MM.1S (cell line): ENCODE measurements around the gene SPECC1.

Source experiments
- DNase-seq: peaks from one replicate; pipeline ENCODE4 v3.0.0-alpha.2; 2015
- H2AFZ ChIP-seq: fragments of 300-600 bp; sonication (generic); 2 replicates; pipeline ENCODE4 v1.6.0; 2016; ENCODE audit warnings: antibody characterized with exemption, low read length
- H3F3A ChIP-seq: fragments of 300-600 bp; sonication (generic); 2 replicates; pipeline ENCODE4 v1.6.1; 2016; ENCODE audit warnings: mild to moderate bottlenecking, antibody characterized with exemption, low read length, moderate library complexity, mixed read lengths; ENCODE audit not compliant: insufficient read depth
- H3K27ac ChIP-seq: fragments of 300-600 bp; sonication (generic); 2 replicates; pipeline ENCODE4 v1.5.1; 2016; ENCODE audit warnings: mild to moderate bottlenecking, low read length
- H3K27me3 ChIP-seq: fragments of 300-600 bp; sonication (generic); replicated peaks from 2 replicates; pipeline ENCODE4 v1.6.0; 2016; ENCODE audit warnings: low read length; ENCODE audit not compliant: insufficient read depth
- H3K36me3 ChIP-seq: fragments of 300-600 bp; sonication (generic); replicated peaks from 2 replicates; pipeline ENCODE4 v1.6.1; 2016; ENCODE audit warnings: mild to moderate bottlenecking, low read length, mixed read lengths; ENCODE audit not compliant: insufficient read depth
- H3K4me1 ChIP-seq: fragments of 300-600 bp; sonication (generic); 2 replicates; pipeline ENCODE4 v1.6.1; 2016; ENCODE audit warnings: low read length, mixed read lengths
- H3K4me2 ChIP-seq: fragments of 300-600 bp; sonication (generic); 2 replicates; pipeline ENCODE4 v1.6.0; 2016; ENCODE audit warnings: low read depth, low read length
- H3K4me3 ChIP-seq: fragments of 300-600 bp; sonication (generic); 2 replicates; pipeline ENCODE4 v1.5.1; 2016; ENCODE audit warnings: low read length, mixed read lengths
- H3K79me2 ChIP-seq: fragments of 300-600 bp; sonication (generic); 2 replicates; pipeline ENCODE4 v1.6.1; 2016; ENCODE audit warnings: mixed run types, low read length, mixed read lengths
- H3K9ac ChIP-seq: fragments of 300-600 bp; sonication (generic); 2 replicates; pipeline ENCODE4 v1.6.1; 2016; ENCODE audit warnings: low read length, mixed read lengths
- H3K9me2 ChIP-seq: fragments of 300-600 bp; sonication (generic); replicated peaks from 2 replicates; pipeline ENCODE4 v1.6.1; 2016; ENCODE audit warnings: mild to moderate bottlenecking, low read length, mixed read lengths; ENCODE audit not compliant: insufficient read depth
- H3K9me3 ChIP-seq: fragments of 300-600 bp; sonication (generic); replicated peaks from 2 replicates; pipeline ENCODE4 v1.6.1; 2016; ENCODE audit warnings: mild to moderate bottlenecking, low read length, mixed read lengths; ENCODE audit not compliant: insufficient read depth
- H4K20me1 ChIP-seq: fragments of 300-600 bp; sonication (generic); 2 replicates; pipeline ENCODE4 v1.6.1; 2016; ENCODE audit warnings: mild to moderate bottlenecking, low read length, moderate library complexity, mixed read lengths; ENCODE audit not compliant: insufficient read depth
- CTCF ChIP-seq: fragments of 300-600 bp; sonication (generic); IDR thresholded peaks from 2 replicates; pipeline ENCODE4 v1.5.1; 2016; ENCODE audit warnings: antibody characterized with exemption, low read length, mixed read lengths
- EZH2 ChIP-seq: fragments of 300-600 bp; sonication (generic); optimal IDR thresholded peaks from 2 replicates; pipeline ENCODE3; 2017; ENCODE audit warnings: low read depth, mild to moderate bottlenecking, antibody characterized with exemption, low read length, mixed read lengths
- EZH2phosphoT487 ChIP-seq: fragments of 300-600 bp; sonication (generic); IDR thresholded peaks from 2 replicates; pipeline ENCODE4 v1.6.1; 2018; ENCODE audit warnings: antibody characterized with exemption, low read length

Gene SPECC1

GRCh38 chr17:20304961-20305360, 295.8 kb downstream of the SPECC1 start:
- peaks cover 63% of the 10 kb centered on the region for H3K4me1 ChIP-seq
- no peak overlapping the region for H3K4me3 ChIP-seq
- H3K9ac ChIP-seq: peak overlapping the region; percentile 73
- TF ChIP-seq EZH2: no peak
- no peak for TF ChIP-seq EZH2phosphoT487
- TF ChIP-seq CTCF: no peak
- no peak overlapping the region for H2AFZ ChIP-seq
- no peaks in the 10 kb centered on the region for H3K9me3 ChIP-seq
- peak; percentile 88 for DNase-seq
- no peaks in the 10 kb centered on the region for H4K20me1 ChIP-seq
- H3K36me3 ChIP-seq: no peaks in the 10 kb centered on the region
- no peaks in the 10 kb centered on the region for H3K27me3 ChIP-seq
- peaks cover 56% of the 10 kb centered on the region for H3F3A ChIP-seq
- H3K9me2 ChIP-seq: no peaks in the 10 kb centered on the region
- no peaks in the 10 kb centered on the region for H3K79me2 ChIP-seq
- H3K4me2 ChIP-seq: peak overlapping the region; percentile 36; the same call in 1 of the 2 replicates
- peak overlapping the region; percentile 99 for H3K27ac ChIP-seq

- peak overlapping the region; percentile 42; the same call in 1 of the 2 replicates for H3K4me2 ChIP-seq
- no peaks in the 10 kb centered on the region for H3K79me2 ChIP-seq
- no peaks in the 10 kb centered on the region for H3K9me3 ChIP-seq
- H3F3A ChIP-seq: peaks cover 54% of the 10 kb centered on the region
- H4K20me1 ChIP-seq: no peaks in the 10 kb centered on the region
- no peak overlapping the region for H3K4me3 ChIP-seq
- H3K9me2 ChIP-seq: no peaks in the 10 kb centered on the region
- peaks cover 56% of the 10 kb centered on the region for H3K4me1 ChIP-seq
- H3K9ac ChIP-seq: peak overlapping the region; percentile 20; the same call in 1 of the 2 replicates
- no peak for DNase-seq
- no peak overlapping the region for H2AFZ ChIP-seq
- H3K27ac ChIP-seq: peak overlapping the region; percentile 99
- TF ChIP-seq EZH2phosphoT487 (no peak), EZH2 (no peak), CTCF (no peak)
- no peaks in the 10 kb centered on the region for H3K27me3 ChIP-seq
- H3K36me3 ChIP-seq: no peaks in the 10 kb centered on the region
Measured at GRCh38 chr17:20306924-20307323, 297.8 kb downstream of the SPECC1 start.

GRCh38 chr17:20307326-20307910, 298.3 kb downstream of the SPECC1 start:
- Histone ChIP-seq H3K79me2 (no peaks in the 10 kb centered on the region), H3K27me3 (no peaks in the 10 kb centered on the region), H3K4me3 (no peak overlapping the region), H4K20me1 (no peaks in the 10 kb centered on the region), H3K27ac (peak overlapping the region; percentile 99), H3K4me2 (peak overlapping the region; percentile 42), H3K4me1 (peaks cover 51% of the 10 kb centered on the region), H3K9me3 (no peaks in the 10 kb centered on the region), H3F3A (peaks cover 51% of the 10 kb centered on the region), H2AFZ (no peak overlapping the region), H3K9me2 (no peaks in the 10 kb centered on the region), H3K36me3 (no peaks in the 10 kb centered on the region), H3K9ac (no peak overlapping the region)
- no peak for TF ChIP-seq EZH2
- TF ChIP-seq CTCF: no peak
- no peak for TF ChIP-seq EZH2phosphoT487
- peak; percentile 56 for DNase-seq
